Activated effector memory CD4-positive, alpha-beta T cell treated with anti-CD3 and anti-CD28 coated beads, Interleukin-2, amount 50 U/mL, for 16 hours (primary cell): ENCODE measurements around the gene ASIC1.
A peak's percentile ranks its signal among the peaks of the same experiment; 100 is the strongest.
"Not testable (repeated sequence)": the region's sequence is repeated elsewhere in the genome, so short reads cannot be mapped to it uniquely, and the experiment has no call there.

ENCODE experiments used
- DNase-seq: peaks from one replicate; pipeline ENCODE4 v3.0.0-alpha.2; 2020

The ASIC1 gene

DNA sequence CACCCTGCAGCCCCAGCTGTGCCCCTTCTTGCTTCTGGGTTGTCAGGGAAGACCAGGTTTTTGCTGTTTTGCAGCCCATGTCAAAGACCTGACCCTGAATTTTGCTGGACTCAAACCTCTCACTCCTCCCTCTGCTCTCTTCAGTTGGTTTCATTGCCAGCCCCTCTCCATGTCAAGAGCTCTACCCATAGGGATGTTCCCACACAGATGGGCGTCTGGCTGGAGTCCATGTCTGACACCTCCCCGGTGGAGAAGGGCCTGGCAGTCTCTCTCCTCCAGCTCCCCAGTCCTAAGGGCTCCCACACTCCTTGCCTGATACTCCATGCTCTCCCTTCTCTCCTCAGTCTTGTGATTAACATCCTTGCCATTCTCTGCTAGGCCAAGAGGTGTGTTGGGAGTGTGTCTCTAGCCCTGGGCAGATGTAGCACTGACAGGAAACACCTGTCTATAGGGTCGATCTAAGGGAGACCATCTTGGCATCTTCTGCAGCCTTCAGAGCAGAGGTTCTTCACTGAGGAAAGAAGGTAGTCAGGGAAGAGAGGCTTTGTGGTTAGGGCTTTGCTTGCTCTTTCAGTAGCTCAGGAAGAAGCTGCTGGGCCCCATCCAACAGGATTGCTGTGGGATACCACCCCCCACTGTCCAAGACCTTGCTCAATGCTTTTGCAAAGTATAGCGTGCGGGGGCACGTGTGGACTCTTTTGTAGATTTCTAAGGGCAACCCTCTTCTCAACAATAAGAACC, 4.7 kb downstream of the ASIC1 start:
- DNase-seq: no peak

DNA sequence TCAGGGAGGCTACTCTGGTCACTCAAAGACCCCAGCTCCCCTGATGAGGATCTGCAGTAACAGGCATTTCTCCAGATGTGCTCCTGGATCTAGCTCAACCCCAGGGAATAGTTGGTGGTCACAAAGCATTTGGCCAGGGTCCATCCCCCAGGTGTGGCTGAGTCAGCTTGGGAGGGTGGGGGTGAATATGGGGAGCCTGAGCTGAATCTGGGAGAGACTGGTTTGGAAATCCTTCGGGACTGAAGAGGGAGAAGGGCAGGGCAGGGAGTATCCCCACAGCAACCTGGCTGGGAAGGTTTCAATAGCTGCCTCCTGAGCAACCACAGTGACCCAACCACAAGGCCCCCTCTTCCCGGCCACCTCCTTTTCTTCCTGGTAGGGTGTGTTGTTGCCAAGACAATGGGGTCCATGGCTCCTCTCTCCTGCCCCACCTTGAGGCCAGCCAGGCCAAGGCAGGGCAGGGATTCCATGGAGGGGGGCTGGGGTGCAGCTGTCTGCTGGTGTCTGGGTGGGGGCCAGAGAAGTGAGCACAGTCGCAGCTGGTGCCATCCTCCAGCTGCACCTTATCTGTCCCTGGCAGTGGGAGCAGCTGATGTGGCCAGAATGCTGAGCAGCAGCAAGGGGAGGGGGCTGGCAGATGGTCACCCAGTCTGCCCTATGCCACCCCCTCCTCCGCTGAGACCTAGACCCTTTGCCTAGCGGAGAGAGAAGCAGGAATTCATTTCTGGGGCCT, 5.5 kb downstream of the ASIC1 start:
- no peak for DNase-seq

DNA sequence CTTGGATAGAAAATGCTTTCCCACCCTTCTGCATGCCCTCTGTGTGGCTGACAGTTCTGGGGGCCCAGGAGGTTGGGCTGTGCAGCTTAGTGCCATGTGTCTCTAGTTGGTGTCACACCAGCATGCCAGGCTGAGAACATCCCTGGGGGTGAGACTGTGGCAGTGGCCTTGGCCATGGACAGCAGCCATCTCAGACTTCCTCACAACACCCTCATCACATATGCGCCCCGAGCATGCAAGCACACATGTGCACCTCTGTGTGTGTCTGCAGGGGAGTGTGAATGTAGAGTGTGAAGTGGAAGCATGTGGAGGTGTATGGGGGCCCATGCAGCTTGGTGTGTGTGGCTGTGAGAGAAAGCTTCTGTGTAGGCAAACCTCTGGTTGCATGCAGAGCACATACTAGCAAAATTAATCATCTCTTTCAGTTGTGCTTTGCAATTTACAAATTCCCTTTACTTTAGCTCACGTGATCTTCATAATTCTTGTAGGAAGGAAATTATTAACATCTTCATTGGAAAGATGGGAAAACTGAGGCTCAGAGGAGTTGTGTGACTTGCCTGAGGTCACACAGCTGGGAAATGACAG, 8.4 kb downstream of the ASIC1 start:
- DNase-seq: no peak

DNA sequence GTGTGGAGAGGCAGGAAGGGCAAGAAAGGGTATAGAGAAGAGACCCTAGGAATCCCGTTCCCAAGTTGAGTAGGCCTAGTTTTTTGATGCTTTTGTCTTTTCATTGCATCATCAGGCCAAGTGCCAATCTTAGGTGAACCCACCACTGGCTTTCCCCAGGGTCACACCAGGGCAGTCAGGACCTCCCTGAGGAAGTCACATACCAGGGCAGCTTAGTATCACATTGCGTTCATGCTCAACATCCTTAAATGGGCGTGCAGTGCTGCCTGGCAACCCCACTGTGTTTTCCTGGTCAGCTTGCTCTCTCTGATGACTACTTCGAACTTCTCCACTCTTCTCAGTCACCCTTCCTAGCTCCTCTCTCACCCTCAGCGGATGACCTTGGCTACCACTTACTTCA, 9.0 kb downstream of the ASIC1 start:
- DNase-seq: no peak

DNA sequence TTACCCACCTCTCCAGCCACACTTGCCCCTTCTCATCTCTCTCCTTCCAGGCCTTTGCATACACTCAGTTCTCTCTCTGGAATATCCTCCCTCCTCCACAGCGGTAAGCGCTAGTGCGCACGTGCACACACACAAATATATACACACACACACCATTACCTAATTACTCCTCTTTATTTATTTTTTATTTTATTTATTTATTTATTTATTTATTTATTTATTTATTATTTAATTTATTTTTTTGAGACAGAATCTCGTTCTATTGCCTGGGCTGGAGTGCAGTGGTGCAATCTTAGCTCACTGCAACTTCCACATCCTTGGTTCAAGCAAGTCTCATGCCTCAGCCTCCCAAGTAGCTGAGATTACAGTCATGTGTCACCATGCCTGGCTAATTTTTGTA, 11.7 kb downstream of the ASIC1 start:
- no peak for DNase-seq

DNA sequence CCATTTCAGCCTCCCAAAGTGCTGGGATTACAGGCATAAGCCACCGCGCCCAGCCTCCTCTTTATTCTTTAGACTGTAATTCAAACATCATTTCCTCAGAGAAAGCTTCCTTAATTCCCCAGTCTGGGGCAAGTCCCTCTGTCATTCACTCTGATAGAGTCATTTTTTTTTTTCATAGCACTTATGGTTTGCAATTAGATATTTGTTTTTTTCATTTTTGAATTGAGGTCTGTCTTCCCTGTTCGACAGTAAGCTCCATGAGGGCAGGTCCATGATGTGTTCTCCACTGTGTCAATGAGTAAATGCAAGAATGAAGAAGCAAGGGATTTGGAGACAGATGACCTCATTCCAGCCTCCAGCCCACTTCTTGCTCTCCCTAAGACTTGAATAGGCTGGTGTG, 12.1 kb downstream of the ASIC1 start:
- no peak for DNase-seq

DNA sequence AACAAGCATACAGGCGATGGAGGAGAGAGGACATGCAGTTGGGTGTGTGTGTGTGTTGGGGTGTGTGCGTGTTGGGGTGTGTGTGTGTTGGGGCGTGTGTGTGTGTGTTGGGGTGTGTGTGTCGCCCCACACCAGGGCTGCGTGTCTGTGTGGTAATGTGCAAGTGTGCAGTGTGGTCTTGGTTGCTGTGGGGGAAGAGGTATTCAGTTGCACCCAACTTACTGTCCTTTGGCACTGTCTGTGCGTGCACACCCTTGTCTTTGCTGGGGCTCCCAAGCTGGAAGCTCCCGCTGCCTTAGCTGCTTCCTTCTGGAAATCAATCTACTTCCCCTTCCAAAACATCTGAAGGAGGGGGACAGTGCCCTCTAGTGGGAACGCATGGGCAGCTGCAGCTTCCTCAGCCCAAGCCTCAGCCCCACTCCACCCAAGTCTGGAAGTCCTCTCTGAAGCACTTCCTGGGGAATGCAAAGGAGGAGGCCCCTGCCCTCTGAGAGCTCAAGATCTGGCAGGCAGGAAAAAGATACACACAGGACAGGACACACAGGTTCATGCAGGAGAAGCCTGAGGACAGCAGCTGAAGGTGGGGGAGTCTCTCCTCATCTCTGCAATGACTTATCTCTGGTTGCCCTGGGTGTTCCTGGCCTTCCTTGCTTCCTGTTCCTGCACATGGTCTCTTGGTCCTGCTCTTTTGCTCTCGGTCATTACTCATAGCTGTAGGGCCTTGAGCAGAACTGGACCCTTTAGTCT, 13.1 kb downstream of the ASIC1 start:
- peak; percentile 87 for DNase-seq

DNA sequence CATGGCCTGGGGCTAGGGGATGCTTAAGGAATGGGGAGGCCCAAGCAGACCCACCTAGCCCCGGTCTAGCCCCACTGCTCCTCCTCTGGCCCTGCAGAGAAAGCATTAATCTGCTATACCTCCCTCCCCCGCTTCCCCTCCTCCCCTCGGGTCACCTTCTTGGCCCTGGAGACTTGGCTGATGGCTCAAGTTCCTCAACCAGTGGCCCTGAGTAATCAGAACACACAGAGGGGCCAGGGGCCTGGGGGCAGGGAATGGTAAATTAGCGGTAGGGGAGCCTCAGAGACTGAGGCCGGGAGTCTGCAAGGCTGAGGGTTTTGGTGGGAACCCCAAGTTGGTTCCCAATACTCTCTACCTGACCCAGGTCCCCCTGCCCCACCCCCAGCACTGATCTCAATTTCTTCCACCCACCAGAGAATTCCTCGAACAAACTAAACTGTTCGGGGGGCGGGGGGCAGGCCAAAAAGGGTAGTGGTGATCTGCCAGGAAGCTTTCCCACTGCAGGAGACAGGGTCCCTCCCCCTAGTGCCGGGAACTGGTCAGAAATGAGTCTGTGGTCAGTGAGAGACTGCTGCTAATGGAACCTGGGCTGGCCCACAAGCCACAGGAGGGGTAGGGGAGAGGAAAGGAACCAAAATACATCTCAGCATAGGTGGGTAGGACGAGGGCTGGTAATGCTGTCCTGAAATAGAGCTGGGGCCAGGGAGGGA, 15.0 kb downstream of the ASIC1 start:
- no peak for DNase-seq

DNA sequence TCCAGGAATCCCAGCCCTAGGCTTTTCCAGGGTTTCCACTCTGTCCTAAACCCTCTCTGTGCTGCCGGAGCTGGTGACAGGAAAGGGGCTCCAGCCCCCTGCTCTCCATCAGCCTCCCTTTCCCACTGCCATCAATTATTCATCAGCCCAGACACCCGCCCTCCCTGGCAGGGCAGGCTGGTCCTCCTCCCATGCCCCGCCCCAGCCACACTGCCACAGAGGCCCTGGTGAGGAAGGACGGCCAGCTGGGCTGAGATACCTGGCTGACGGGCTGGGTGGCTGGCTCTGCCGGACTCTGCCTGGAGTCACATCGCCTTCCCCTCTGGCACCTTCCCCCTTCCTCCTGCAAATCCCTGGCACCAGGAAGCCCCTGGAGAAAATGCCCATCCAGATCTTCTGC, 15.8 kb downstream of the ASIC1 start:
- DNase-seq: no peak

DNA sequence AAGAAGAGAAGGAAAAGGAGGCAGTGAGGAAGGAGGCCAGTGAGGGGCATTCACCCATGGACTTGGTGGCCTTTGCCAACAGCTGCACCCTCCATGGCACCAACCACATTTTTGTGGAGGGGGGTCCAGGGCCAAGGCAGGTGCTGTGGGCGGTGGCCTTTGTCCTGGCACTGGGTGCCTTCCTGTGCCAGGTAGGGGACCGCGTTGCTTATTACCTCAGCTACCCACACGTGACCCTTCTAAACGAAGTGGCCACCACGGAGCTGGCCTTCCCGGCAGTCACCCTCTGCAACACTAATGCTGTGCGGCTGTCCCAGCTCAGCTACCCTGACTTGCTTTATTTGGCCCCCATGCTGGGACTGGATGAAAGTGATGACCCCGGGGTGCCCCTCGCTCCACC, 16.3 kb downstream of the ASIC1 start:
- no peak for DNase-seq

DNA sequence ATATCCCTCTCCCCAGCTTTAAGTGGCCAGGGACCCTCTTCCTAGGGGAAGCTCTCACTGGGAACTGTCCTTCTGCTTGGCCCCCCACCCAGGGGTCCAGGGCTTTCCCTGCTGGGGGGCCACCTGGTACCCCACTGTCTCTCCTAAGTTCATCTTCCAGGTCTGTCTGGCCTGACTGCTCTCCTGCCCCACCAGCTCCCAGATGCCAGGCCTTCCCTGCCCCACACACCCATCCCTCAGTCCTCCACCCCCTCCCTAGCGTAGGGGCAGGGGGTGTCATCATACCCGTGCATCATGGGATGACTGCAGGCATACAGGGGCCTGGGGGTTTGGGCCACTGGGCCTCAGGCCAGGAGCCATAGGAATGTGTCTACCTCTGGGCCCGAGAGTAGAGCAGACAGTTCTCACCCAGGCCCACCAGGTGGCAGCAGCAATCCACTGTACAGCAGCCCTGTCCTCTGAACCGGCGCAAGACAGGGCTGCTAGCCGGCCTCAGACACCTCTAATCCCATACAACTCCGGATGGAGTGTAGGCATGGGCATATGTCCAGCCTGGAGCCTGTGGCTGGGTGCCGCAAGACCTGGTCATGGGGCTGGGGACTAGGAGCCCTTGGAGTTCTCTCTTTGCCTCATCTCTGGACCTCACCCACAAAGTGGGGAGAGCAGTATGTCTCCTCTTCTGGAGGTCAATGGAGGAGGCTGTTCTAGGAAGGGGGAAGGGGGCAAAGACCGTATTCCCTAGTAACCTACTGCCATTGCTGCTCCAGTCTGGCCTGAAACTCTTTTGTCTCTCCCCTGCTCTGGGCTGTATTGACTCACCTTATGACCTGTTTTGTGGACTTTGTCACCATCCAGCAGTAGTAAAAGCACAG, 17.8 kb downstream of the ASIC1 start:
- peak; percentile 93 for DNase-seq

DNA sequence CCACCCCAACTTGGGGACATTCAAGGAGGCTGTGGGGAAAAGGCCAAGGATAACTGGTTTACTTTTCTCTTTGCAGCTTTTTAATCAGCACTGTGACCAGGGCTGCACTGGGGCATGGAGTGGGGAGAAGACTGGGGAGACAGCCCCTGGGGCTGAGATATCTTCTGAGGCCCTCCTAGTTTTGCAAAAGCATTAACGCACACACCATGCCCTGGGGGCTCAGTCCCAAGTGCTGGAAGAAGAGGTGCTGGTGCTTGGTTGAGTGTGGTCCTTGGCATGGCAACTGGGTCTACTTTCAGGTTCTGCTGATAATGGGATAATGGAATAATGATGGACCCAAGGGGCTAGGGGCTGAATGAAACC, 18.4 kb downstream of the ASIC1 start:
- no peak for DNase-seq

DNA sequence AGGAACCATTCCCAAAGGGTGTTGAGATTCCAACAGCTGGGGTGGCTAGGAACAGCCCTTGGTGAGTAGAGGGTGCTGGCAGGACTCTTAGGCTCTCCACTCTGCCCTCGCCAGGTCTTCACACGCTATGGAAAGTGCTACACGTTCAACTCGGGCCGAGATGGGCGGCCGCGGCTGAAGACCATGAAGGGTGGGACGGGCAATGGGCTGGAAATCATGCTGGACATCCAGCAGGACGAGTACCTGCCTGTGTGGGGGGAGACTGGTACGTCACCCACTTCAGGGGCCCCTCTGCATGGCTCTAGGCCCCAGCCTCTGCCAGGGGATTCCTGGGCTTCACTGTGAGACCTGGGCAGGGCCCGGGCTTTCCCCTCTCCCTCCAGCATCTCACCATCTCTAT, 19.7 kb downstream of the ASIC1 start:
- DNase-seq: no peak

DNA sequence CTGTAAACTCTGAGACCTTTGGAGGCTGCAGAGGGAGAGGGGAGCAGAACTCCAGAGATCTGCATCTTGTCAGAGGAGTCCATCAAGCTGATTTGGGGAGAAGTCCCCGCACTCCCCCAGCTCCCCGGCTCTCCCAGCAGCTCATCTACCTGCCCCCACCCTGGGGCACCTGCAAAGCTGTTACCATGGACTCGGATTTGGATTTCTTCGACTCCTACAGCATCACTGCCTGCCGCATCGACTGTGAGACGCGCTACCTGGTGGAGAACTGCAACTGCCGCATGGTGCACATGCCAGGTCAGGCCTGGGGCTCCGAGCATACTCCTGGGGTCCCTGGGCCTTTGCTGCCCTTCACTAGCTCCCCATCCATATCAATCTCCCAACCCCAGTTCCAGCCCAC, 20.9 kb downstream of the ASIC1 start:
- DNase-seq: no peak

DNA sequence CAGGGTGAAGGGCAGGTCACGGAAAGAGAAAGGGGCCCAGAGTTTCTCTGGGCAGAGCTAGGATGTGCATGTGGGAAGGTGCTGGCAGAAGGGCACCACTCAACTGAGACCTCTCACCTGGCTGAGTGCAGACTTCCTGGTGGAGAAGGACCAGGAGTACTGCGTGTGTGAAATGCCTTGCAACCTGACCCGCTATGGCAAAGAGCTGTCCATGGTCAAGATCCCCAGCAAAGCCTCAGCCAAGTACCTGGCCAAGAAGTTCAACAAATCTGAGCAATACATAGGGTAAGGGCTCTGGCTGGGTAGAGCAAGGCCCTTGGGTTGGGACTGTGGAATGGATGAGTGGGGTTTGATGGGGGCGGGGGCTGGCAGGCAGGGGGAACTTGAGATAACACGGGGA, 22.4 kb downstream of the ASIC1 start:
- DNase-seq: no peak

DNA sequence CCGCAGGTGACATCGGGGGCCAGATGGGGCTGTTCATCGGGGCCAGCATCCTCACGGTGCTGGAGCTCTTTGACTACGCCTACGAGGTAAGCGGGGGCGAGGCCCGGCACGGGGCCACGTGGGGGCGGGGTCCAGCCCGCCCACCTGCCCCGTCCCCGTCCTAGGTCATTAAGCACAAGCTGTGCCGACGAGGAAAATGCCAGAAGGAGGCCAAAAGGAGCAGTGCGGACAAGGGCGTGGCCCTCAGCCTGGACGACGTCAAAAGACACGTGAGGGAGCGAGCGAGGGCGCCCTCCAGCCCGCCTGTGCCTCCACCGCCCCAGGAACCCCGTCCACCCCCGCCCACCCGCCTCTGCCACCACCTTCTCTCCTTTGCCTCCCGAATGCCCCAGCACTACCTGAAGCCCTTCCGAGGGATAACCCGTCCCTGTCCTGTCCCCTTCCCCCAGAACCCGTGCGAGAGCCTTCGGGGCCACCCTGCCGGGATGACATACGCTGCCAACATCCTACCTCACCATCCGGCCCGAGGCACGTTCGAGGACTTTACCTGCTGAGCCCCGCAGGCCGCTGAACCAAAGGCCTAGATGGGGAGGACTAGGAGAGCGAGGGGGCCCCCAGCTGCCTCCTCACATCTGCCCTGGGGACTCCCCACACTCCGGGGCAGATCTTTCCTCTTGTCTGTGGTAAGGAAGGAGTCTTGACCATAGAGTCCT, 23.9 kb downstream of the ASIC1 start:
- no peak for DNase-seq

DNA sequence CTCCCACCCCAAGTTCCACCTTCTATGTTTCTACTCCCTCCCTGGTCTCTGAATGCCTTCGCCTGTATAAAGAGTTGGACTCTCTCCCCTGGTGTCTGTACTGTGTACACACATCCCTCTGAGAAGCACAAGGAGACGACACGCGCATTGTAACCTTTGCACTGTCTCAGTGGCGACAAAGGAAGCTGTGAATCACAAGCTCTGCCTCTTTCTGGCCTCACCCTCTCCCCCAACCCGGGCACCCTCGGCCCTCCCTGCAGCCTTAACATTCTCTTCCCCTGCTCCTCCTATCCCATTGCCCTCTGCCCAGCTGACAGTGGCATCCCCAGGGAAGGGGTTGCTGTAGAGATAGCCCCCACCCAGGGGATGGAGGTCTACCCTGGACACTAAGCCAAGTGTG, 25.2 kb downstream of the ASIC1 start:
- DNase-seq: no peak

DNA sequence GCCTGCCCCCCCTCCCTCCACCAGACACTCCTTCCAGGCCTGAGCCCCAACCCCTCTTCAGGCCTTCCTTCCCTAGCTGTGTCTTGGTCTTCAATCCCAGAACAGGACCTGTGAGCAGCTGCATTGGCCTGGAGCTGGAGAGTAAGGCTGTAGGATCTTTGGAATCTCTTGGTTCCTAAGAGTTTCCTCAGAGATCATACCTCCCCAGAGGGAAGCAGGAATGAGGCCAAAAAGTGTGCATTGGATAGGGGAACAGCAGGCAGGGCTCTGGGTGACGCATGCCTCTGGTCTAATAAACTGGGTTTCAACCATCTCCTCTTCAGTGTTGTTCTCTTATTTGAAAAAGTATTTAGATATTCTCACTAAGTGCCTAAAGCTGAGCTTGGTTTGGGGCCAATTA, 25.9 kb downstream of the ASIC1 start:
- no peak for DNase-seq

DNA sequence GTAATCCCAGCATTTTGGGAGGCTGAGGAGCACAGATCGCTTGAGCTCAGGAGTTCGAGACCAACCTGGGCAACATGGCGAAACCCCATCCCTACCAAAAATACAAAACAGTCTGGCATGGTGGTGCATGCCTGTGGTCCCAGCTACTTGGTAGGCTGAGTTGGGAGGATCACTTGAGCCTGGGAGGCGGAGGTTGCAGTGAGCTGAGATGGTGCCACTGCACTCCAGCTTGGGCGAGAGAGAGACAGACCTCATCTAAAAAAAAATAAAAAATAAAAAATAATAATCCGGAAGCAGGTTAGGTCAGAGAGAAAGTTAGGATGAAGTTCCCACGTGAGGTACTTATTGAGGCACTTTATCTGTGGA, 27.0 kb downstream of the ASIC1 start:
- not testable (repeated sequence) for DNase-seq

DNA sequence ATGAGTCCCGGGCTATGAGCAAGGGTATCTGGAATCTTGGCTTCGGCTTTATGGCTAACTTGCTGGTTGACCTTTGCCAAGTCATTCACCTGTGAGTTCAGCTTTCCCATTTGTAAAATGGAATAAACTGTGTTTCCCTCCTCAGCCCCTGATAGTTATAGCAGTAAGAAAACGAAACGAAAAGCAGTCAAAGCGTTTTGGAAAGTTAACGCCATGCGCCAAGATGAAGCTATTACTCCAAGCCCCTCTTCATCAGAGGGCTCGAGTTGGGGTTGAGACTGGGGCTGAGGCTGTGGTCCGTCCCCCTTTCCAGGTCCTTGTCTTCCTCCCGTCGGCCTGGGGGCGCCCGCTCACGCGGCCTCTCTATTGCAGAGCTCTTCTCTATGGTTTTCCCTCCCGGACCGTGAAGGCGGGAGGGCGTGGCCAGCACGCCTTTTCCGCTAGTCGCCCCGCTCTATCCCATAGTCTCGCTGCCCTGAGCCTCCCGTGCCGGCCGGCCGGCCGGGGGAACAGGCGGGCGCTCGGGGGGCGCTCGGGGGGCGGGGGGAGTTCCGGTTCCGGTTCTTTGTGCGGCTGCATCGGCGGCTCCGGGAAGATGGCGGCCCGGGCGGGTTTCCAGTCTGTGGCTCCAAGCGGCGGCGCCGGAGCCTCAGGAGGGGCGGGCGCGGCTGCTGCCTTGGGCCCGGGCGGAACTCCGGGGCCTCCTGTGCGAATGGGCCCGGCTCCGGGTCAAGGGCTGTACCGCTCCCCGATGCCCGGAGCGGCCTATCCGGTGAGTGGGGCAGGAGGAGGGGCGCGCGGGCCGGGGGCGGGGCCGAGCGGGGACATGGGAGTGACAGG, 27.6 kb downstream of the ASIC1 start, which contains the start of gene SMARCD1:
SMARCD1 (plus strand) TSS at position 568 of the 840 bp plus-strand sequence; CDS start at position 596, 28 bp downstream.
- DNase-seq: peak; percentile 95
